K562 (cell line): ENCODE results near the gene PCSK7.

Experiments used
- POLR2A ChIP-seq: fragments of 450-650 bp; conservative IDR thresholded peaks from 2 replicates; pipeline ENCODE4 v1.6.1; 2016
- TF ChIP-seq, protein P1 (sequence below): sonication (generic); formaldehyde crosslinking; IDR thresholded peaks from 2 replicates; pipeline ENCODE4 v1.8.0; 2022; ENCODE audit warnings: missing genetic modification reagents, mild to moderate bottlenecking, borderline replicate concordance
- TF ChIP-seq, protein P2 (sequence below): sonication (generic); formaldehyde crosslinking; IDR thresholded peaks from 2 replicates; pipeline ENCODE4 v1.8.1; 2023; ENCODE audit warnings: mild to moderate bottlenecking, missing genetic modification reagents

DNA sequence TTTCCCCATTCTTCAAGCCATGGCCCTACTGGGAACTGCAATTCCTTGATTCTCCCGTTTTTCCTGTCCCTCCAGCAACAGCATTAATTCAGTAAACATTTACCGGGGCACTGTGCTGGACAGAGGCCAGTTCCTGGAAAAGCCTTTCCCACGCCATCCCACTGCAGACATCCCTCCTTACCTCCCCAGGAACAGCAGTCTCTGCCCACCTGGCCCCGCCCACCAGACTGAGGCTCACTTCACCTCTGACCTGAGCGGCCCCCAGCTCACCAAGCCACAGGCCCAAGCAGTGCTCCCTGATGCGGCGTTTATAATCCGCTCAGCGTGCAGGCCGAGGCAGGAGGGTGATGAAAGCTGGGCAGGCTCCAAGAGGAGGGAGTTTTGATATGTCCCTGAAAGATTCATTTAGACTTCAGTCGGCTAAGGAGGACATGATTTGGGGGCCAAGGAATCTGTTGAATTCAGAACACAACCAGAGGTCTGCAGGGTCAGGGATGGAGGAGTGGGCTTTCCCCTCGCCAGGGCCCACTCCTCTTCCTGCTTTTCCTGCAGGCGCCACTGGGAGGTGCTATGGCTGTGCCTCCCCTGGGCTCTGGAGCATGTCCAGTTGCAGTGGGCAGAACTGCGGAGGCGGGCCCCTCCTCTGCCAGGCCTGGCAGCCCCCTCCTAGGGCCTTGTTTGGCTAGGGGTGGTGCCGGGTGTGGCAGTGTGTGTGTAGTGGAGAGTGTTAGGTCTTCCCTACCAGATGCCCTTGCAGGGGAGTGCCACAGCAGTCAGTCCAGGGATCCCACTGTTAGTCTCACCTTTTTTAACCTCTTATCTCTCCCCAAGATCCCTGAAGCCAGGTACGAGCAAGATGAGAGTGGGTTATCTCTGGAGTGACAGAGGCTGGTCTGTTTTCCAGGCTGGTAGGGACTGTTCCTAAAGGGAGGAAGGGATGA is 34.1 kb downstream of the PCSK7 start:
- TF ChIP-seq, protein P1, sequence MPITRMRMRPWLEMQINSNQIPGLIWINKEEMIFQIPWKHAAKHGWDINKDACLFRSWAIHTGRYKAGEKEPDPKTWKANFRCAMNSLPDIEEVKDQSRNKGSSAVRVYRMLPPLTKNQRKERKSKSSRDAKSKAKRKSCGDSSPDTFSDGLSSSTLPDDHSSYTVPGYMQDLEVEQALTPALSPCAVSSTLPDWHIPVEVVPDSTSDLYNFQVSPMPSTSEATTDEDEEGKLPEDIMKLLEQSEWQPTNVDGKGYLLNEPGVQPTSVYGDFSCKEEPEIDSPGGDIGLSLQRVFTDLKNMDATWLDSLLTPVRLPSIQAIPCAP (CRISPR knock-in tag) = no peak
- TF ChIP-seq, protein P2, sequence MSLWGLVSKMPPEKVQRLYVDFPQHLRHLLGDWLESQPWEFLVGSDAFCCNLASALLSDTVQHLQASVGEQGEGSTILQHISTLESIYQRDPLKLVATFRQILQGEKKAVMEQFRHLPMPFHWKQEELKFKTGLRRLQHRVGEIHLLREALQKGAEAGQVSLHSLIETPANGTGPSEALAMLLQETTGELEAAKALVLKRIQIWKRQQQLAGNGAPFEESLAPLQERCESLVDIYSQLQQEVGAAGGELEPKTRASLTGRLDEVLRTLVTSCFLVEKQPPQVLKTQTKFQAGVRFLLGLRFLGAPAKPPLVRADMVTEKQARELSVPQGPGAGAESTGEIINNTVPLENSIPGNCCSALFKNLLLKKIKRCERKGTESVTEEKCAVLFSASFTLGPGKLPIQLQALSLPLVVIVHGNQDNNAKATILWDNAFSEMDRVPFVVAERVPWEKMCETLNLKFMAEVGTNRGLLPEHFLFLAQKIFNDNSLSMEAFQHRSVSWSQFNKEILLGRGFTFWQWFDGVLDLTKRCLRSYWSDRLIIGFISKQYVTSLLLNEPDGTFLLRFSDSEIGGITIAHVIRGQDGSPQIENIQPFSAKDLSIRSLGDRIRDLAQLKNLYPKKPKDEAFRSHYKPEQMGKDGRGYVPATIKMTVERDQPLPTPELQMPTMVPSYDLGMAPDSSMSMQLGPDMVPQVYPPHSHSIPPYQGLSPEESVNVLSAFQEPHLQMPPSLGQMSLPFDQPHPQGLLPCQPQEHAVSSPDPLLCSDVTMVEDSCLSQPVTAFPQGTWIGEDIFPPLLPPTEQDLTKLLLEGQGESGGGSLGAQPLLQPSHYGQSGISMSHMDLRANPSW (CRISPR knock-in tag) = no peak
- no peak for TF ChIP-seq POLR2A
